Thoracic aorta (tissue), 2 donors: ENCODE data around the gene DOCK7. TPM values are rescaled to one million over a fixed set of nuclear protein-coding genes. Genes with fewer than 3 reads are reported as not detected.
"Not testable (repeated sequence)": the region's sequence is repeated elsewhere in the genome, so short reads cannot be mapped to it uniquely, and the experiment has no call there.

Source experiments
- ATAC-seq: fragments of 150-250 bp; one replicate; pipeline ENCODE4 v1.8.0; 2017; ENCODE audit warnings: low read depth; ENCODE audit not compliant: insufficient number of reproducible peaks, low FRiP score
- DNase-seq: peaks from one replicate; pipeline ENCODE4 v3.0.0-alpha.2; 2020; ENCODE audit warnings: low spot score
- H3K27ac ChIP-seq, 2 donors: fragments of 200-600 bp; sonication (generic); 1 replicate in 1 of 2; 2 replicates in 1 of 2; pipeline ENCODE4 v1.5.1; 2016; ENCODE audit warnings: mild to moderate bottlenecking in 2 of 2, moderate library complexity in 2 of 2
- H3K27me3 ChIP-seq: fragments of 200-600 bp; sonication (generic); replicated peaks from 2 replicates; pipeline ENCODE4 v1.6.0; 2016; ENCODE audit warnings: mild to moderate bottlenecking; ENCODE audit not compliant: insufficient read depth
- H3K36me3 ChIP-seq: fragments of 200-600 bp; sonication (generic); one replicate; pipeline ENCODE4 v1.5.1; 2016
- H3K4me1 ChIP-seq, 2 donors: fragments of 200-600 bp; sonication (generic); 1 replicate in 1 of 2; 2 replicates in 1 of 2; pipeline versions ENCODE4 v1.5.1 to v1.6.0; 2016; ENCODE audit warnings: low read depth in 2 of 2, mild to moderate bottlenecking in 1 of 2; ENCODE audit not compliant: control insufficient read depth in 1 of 2
- H3K4me3 ChIP-seq: fragments of 200-600 bp; sonication (generic); 2 replicates; pipeline ENCODE4 v1.5.1; 2016; ENCODE audit warnings: mild to moderate bottlenecking
- H3K9me3 ChIP-seq: fragments of 200-600 bp; sonication (generic); 2 replicates; pipeline ENCODE4 v1.5.1; 2016
- total RNA-seq, 2 donors: library from RNA; depleted of rRNA; stranded (reverse); fragments of >200 nt; gene quantifications; one replicate each; pipeline versions ENCODE4 v1.1.0 to v1.2.3, GENCODE V29; 2016
- TF ChIP-seq, protein P1 (sequence below): fragments of 200-600 bp; sonication (generic); IDR thresholded peaks from one replicate; pipeline ENCODE4 v1.5.1; 2019; ENCODE audit warnings: antibody characterized with exemption

Gene DOCK7
- total RNA-seq, 2 donors from 2014 or later, result 52.7 to 75.7 TPM

DNA sequence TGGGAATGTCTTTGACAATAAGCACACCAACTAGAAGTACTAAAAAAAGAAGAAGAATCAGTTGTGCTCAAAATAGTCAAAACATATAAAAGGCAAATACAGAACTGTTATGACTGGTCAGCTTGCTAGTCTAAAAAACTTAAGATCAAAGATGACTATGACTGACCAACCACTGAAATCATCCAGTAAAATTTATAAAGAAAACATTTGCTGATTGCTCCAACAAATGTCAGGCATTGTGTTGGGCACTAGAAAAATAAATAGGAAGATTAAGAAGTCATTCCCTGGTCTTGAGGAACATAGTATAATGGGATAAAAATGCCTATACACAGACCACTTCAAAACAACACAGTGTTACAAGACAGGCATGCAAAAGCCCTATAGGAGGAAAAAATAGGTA, 100.2 kb downstream of the DOCK7 start:
- Histone ChIP-seq H3K4me1 (peaks cover 0 to under 1% of the 10 kb centered on the region in 2 donors), H3K4me3 (no peak overlapping the region), H3K27ac (no peak overlapping the region), H3K36me3 (peaks cover 4% of the 10 kb centered on the region), H3K27me3 (no peaks in the 10 kb centered on the region), H3K9me3 (no peaks in the 10 kb centered on the region)
- ATAC-seq (no peak), DNase-seq (no peak)
- TF ChIP-seq, protein P1, sequence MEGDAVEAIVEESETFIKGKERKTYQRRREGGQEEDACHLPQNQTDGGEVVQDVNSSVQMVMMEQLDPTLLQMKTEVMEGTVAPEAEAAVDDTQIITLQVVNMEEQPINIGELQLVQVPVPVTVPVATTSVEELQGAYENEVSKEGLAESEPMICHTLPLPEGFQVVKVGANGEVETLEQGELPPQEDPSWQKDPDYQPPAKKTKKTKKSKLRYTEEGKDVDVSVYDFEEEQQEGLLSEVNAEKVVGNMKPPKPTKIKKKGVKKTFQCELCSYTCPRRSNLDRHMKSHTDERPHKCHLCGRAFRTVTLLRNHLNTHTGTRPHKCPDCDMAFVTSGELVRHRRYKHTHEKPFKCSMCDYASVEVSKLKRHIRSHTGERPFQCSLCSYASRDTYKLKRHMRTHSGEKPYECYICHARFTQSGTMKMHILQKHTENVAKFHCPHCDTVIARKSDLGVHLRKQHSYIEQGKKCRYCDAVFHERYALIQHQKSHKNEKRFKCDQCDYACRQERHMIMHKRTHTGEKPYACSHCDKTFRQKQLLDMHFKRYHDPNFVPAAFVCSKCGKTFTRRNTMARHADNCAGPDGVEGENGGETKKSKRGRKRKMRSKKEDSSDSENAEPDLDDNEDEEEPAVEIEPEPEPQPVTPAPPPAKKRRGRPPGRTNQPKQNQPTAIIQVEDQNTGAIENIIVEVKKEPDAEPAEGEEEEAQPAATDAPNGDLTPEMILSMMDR, result no peak

DNA sequence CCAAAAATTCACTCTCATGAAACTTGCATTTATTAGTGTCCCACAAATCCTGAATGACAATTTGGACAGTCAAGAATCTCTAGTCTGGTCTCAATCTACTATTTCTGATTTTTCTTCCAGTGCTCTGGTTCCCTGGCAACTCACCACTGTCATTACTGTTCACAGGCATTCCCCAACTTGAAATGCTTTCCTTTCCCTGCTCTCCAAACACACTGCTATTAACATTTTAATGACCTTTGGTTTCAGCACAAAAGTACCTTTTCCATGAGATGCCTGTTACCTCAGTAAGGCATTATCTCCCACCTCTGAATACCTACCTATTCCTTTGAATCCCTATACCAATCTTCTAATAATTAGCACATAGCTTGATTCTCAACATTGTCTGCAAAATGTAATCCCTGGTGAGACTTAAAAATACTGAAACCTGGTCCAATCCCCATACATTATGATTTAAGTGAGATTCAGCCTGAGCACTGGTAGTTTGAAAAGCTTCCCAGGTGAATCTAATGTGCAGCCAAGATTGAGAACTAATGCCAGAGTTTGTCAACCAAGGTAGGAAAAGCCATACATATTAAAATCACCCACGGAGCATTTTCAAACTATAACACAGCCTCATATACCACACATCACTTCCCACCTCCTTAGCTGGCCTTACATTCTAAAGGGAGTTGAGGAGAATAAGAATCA, 102.6 kb downstream of the DOCK7 start:
- TF ChIP-seq, protein P1, result no peak
- Histone ChIP-seq H3K36me3 (peaks cover 4% of the 10 kb centered on the region), H3K27me3 (no peaks in the 10 kb centered on the region), H3K27ac (no peak overlapping the region), H3K9me3 (no peaks in the 10 kb centered on the region), H3K4me3 (no peak overlapping the region), H3K4me1 (no peaks in the 10 kb centered on the region)
- ATAC-seq, result no peak
- no peak for DNase-seq

DNA sequence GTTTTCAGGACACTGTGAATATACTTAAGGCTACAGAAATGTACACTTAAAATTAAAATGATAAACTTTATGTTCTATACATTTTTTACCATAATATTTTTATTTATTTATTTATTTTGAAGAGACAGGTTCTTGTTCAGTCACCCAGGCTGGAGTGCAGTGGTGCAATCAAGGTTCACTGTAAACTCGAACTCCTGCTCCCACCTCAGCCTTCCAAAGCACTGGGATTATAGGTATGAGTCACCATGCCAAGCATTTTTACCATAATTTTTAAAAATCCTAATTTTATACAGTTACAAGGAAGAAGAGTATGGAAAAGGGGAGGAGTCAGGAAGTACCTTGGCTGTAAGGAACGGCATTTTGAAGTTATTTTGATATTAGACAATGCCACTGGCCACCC, 114.5 kb downstream of the DOCK7 start:
- TF ChIP-seq, protein P1, result no peak
- DNase-seq (no peak), ATAC-seq (no peak)
- Histone ChIP-seq H3K27ac (no peak overlapping the region), H3K27me3 (no peaks in the 10 kb centered on the region), H3K9me3 (peaks cover 4% of the 10 kb centered on the region), H3K4me3 (no peak overlapping the region), H3K36me3 (peaks cover 12% of the 10 kb centered on the region), H3K4me1 (no peaks in the 10 kb centered on the region)

DNA sequence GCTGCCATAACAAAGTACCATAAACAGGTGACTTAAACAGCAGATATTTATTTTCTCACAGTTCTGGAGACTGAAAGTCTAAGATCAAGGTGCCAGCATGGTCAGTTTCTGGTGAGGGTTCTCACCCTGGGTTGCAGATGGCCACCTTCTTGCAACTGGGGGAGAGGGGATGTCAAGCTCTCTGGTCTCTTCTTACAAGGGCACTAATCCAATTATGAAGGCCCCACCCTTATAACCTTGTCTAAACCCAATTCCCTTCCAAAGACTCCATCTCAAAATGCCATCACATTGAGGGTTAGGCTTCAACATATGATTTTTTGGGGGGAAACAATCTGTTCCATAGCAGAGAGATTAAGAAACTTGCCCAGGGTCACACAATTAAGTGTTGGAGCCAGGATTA, 115.7 kb downstream of the DOCK7 start:
- TF ChIP-seq, protein P1, result no peak
- Histone ChIP-seq H3K27me3 (no peaks in the 10 kb centered on the region), H3K27ac (no peak overlapping the region), H3K36me3 (peaks cover 12% of the 10 kb centered on the region), H3K4me3 (no peak overlapping the region), H3K4me1 (no peaks in the 10 kb centered on the region), H3K9me3 (peaks cover 10% of the 10 kb centered on the region)
- ATAC-seq, result no peak
- no peak for DNase-seq

DNA sequence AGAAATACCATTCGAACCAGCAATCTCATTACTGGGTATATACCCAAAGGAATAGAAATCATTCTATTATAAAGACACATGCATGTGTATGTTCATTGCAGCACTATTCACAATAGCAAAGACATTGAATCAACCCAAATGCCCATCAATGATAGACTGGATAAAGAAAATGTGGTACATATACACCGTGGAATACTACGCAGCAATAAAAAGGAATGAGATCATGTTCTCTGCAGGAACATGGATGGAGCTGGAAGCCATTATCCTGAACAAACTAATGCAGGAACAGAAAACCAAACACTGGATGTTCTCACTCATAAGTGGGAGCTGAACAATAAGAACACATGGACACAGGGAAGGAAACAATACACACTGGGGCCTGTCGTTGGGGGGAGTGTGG, 116.7 kb downstream of the DOCK7 start:
- not testable (repeated sequence) for DNase-seq, H3K9me3 ChIP-seq, H3K4me3 ChIP-seq, H3K27me3 ChIP-seq, H3K27ac ChIP-seq, H3K4me1 ChIP-seq, ATAC-seq
- H3K36me3 ChIP-seq, result peaks cover 12% of the 10 kb centered on the region

DNA sequence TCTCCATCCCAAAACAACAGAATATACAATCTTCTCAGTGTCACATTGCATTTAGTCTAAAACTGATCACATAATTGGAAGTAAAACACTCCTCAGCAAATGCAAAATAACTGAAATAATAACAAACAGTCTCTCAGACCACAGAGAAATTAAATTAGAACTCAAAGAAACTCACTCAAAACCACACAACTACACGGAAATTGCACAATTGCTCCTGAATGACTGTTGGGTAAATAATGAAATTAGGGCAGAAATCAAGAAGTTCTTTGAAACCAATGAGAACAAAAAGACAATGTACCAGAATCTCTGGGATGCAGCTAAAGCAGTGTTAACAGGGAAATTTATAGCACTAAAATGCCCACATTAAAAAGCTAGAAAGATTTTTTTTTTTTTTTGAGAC, 120.3 kb downstream of the DOCK7 start:
- H3K4me1 ChIP-seq, ATAC-seq, H3K27me3 ChIP-seq, H3K4me3 ChIP-seq, H3K27ac ChIP-seq, H3K36me3 ChIP-seq, H3K9me3 ChIP-seq, DNase-seq: not testable (repeated sequence)

DNA sequence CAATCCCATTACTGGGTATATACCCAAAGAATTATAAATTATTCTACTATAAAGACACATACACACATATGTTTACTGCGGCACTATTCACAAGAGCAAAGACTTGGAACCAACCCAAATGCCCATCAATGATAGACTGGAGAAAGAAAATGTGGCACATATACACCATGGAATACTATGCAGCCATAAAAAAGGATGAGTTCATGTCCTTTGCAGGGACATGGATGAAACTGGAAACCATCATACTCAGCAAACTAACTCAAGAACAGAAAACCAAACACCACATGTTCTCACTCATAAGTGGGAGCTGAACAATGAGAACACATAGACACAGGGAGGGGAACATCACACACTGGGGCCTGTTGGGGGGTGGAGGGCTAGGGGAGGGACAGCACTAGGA, 121.0 kb downstream of the DOCK7 start:
- not testable (repeated sequence) for DNase-seq

More for the DNA sequence above, 121.0 kb downstream of the DOCK7 start:
- not testable (repeated sequence) for H3K36me3 ChIP-seq, H3K27me3 ChIP-seq, H3K27ac ChIP-seq, H3K9me3 ChIP-seq, H3K4me1 ChIP-seq, H3K4me3 ChIP-seq, ATAC-seq
